A549 (cell line): ENCODE results near the gene MRPL28.
"Not testable (repeated sequence)": the region's sequence is repeated elsewhere in the genome, so short reads cannot be mapped to it uniquely, and the experiment has no call there.

Experiments
- CHD4 ChIP-seq: fragments of 200-600 bp; sonication (generic); IDR thresholded peaks from 2 replicates; pipeline ENCODE4 v1.6.1; 2016; ENCODE audit warnings: antibody characterized with exemption, mild to moderate bottlenecking, borderline replicate concordance
- E2F6 ChIP-seq: IDR thresholded peaks from 2 replicates; pipeline ENCODE4 v1.6.1; 2012; ENCODE audit warnings: low read depth, borderline replicate concordance
- JUN ChIP-seq, 2 experiments: fragments of >200 bp; sonication (Bioruptor Twin); formaldehyde crosslinking; IDR thresholded peaks; 2 replicates in 1 of 2; 3 replicates in 1 of 2; pipeline ENCODE4 v1.6.1; 2016 to 2017
- KDM5A ChIP-seq: fragments of 200-600 bp; sonication (generic); IDR thresholded peaks from 2 replicates; pipeline ENCODE4 v1.6.1; 2016; ENCODE audit warnings: antibody characterized with exemption, mild to moderate bottlenecking
- POLR2A ChIP-seq: IDR thresholded peaks from 2 replicates; pipeline ENCODE4 v1.6.1; 2012; ENCODE audit warnings: mild to moderate bottlenecking, low read length
- REST ChIP-seq: fragments of 200-600 bp; sonication (generic); IDR thresholded peaks from 2 replicates; pipeline ENCODE4 v1.6.1; 2016; ENCODE audit warnings: antibody characterized with exemption, mild to moderate bottlenecking, moderate library complexity
- RFX5 ChIP-seq: fragments of 450-650 bp; IDR thresholded peaks from 2 replicates; pipeline ENCODE4 v1.7.1; 2014; ENCODE audit warnings: antibody characterized with exemption, mild to moderate bottlenecking, moderate library complexity
- SMC3 ChIP-seq: fragments of >200 bp; sonication (Bioruptor Twin); formaldehyde crosslinking; IDR thresholded peaks from 3 replicates; pipeline ENCODE4 v1.6.1; 2018; ENCODE audit warnings: inconsistent platforms
- USF2 ChIP-seq: fragments of 450-650 bp; IDR thresholded peaks from 2 replicates; pipeline ENCODE4 v1.6.1; 2014; ENCODE audit warnings: antibody characterized with exemption
- TF ChIP-seq, protein P1 (sequence below): fragments of >200 bp; sonication (Bioruptor Twin); formaldehyde crosslinking; IDR thresholded peaks from 3 replicates; pipeline ENCODE4 v1.5.1; 2016

DNA sequence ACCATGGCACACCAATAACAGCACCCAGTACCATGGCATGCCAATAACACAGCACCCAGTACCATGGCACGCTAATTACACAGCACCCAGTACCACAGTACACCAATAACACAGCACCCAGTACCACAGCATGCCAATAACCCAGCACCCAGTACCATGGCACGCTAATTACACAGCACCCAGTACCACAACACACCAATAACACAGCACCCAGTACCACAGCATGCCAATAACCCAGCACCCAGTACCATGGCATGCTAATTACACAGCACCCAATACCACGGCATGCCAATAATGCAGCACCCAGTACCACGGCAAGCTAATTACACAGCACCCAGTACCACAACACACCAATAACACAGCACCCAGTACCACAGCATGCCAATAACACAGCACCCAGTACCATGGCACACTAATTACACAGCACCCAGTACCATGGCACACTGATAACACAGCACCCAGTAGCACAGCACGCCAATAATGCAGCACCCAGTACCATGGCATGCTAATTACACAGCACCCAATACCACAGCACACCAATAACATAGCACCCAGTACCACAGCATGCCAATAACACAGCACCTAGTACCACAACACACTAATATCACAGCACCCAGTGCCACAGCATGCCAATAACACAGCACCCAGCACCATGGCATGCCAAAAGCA lies 36.0 kb downstream of the MRPL28 start:
- not testable (repeated sequence) for TF ChIP-seq SMC3; POLR2A; REST; USF2; JUN (IDR thresholded peaks at IDR 0.05); RFX5; E2F6; CHD4; KDM5A
- TF ChIP-seq, protein P1, sequence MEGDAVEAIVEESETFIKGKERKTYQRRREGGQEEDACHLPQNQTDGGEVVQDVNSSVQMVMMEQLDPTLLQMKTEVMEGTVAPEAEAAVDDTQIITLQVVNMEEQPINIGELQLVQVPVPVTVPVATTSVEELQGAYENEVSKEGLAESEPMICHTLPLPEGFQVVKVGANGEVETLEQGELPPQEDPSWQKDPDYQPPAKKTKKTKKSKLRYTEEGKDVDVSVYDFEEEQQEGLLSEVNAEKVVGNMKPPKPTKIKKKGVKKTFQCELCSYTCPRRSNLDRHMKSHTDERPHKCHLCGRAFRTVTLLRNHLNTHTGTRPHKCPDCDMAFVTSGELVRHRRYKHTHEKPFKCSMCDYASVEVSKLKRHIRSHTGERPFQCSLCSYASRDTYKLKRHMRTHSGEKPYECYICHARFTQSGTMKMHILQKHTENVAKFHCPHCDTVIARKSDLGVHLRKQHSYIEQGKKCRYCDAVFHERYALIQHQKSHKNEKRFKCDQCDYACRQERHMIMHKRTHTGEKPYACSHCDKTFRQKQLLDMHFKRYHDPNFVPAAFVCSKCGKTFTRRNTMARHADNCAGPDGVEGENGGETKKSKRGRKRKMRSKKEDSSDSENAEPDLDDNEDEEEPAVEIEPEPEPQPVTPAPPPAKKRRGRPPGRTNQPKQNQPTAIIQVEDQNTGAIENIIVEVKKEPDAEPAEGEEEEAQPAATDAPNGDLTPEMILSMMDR, result not testable (repeated sequence)
